HG02884 (cell line): ENCODE data around the gene TANGO2.

Experiments used
- ATAC-seq: cut with Tn5 transposase; IDR thresholded peaks from one replicate; pipeline ENCODE4 v1.9.1; 2021; ENCODE audit warnings: mild to moderate bottlenecking, moderate library complexity; ENCODE audit not compliant: unreplicated experiment

The TANGO2 gene

DNA sequence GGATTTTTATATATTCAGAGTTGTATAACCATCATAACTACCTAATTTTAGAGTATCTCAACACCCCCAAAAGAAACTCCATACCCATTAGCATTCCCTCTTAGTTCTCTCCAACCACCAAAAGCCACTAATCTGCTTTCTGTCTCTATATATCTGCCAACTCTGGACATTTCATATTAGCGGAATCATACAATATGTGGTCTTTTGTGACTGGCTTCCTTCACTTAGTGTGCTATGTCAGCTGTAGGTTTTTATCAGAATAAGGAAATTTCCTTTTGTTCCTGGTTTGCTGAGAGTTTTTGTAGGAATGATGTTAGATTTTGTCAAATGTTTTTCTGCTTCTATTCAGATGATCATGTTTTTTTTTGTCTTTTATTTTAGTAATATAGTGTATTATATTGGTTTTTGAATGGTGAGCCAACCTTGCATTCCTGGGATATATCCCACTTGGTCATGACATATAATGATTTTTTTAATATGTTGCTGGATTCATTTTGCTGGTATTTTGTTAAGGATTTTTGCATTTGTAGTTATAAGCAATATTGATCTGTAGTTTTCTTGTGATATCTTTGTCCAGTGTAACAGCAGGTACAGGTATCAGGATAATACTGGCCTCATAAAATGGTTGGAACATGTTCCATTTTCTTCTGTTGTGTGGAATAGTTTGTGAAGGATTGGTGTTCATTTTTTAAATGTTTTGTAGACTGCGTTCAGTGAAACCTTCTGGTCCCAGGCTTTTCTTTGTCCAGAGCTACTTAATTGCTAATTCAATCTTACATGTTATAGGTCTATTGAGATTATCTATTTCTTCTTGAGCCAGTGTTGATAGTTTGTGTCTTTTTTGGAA, 75.9 kb downstream of the TANGO2 start:
- ATAC-seq: no peak

- ATAC-seq: no peak
Observed at GRCh38 chr22:20099099-20099711, 78.3 kb downstream of the TANGO2 start.

DNA sequence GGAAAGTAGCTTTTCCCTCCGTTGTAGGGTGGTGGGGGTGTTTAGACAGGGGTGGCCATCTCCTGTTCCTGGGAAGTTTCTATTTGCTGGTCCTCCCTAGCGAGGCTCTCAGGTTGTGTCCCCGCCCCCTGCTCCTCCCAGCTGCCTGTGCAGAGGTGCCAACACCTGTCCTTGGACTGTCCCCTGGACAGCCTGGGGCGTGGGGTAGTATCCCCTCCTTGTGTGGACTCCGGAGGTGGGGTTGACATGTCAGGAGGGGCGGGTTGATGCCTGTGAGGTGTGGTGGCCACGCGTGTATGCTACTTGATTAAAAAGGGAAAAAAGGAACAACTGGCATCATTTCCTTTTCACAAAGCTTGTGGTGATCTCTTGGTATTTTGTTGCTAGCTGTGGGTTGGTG, 80.7 kb downstream of the TANGO2 start:
- no peak for ATAC-seq

DNA sequence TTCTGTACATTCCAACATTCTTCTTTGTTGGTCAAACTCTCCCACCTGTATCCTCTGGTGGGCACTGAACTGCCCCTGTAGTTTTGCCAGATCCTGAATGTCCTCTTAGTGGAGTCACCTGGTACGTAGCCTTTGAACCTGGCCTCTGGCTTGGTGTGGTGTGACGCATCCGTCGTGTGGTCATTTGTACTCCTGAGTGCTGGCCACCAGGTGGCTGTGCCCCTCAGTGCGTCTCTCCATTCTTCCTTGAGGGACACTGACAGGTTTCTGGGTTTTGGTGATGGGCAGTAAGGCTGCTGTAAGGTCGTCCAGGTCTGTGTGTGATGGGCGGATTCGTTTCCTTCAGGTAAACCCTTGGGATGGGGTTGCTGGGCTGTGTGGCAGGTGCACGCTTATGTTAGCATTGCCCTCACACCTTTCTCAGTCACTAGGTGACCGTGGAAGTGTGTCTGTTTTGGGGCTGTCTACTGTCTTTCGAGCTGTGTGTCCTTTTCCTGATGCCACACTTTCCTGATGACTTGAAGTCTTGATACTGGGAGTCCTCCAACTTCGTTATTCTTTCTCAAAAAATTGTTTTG, 81.4 kb downstream of the TANGO2 start:
- no peak for ATAC-seq

- no peak for ATAC-seq
Observed at GRCh38 chr22:20105456-20106204, 84.7 kb downstream of the TANGO2 start.

DNA sequence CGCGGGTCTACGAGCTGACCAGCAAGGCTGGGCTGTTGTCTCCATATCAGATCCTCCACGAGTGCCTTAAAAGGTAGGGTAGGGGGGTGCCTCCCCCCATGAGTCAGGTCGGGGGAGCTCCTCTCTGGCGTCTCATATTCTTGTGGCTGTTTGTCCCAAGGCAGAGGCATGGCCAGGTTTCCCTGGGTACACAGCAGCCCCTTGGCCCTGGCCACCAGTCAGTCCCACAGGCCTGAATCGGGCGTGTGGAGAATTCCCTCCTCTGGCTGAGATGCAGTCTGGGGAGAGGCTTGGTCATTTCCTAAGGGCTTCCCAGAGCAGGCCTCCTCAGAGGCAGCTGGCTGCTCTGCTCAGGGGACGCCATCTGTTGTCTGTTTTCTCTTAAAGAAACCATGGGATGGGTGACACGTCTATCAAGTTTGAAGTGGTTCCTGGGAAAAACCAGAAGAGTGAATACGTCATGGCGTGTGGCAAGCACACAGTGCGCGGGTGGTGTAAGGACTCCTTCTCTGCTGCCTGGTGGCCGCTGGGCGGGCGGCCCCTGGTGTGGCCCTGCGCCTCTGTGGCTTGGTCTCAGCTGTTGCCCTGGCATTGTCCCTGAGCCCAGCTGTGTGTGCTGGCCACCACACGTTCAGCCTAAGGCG, 85.4 kb downstream of the TANGO2 start:
- no peak for ATAC-seq

DNA sequence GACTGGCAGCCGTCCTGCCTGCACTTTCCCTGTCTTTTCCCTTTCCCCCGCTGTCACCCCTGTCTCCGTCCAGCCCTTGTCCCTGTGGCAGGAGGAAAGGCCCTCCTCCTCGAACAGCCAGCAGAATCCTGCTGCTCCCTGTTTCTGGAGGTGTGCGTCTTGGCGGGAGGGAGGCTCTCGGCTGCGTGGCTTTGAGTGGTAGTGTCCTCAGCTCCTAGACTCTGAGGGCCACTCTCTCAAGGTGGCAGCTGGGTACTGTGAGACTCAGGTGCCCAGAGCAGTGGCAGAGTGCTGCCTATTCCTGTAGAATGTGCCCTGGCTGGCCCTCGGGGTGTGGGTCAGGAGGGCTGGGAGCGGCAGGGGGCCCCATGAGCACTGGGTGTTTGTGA, 85.9 kb downstream of the TANGO2 start:
- no peak for ATAC-seq

- ATAC-seq: no peak
Observed at GRCh38 chr22:20107471-20107901, 86.6 kb downstream of the TANGO2 start.

DNA sequence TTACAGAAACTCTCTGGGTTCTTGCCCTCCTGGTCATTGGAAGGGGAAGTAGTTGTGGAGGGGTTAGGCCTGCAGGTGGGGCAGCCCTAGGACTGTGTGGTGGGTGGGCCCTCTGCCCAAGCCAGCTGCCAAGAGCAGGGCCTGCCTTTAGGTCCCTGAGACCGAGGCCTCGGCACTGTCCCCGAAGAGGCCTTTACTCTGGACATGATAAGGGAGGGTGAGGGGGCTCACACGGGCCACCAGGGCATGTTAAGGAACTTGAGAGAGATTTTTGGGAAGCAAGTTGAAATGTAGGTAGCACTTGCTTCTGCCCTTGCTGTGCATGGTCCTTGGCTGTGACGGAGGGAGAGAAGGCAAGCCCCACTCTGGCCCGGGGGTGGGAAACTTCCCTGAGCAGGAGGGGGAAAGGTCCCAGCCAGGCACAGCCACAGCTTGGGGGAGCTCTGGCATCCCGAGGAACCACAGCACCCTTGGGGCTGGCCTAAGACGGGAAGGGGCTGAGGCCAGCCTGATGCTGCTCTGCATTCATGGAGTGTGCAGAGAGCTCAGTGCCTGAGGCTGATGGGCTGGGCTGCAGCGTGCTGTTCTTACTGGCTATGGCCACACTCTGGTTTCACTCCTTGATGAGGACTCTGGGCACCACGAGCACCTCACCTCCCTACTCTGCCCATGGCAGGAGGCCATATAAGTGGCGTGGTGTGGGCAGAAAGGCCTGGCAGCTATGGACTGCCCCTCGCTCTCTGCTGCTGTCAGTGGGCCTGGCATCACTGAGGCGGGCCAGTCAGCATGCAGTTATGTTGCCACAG, 87.2 kb downstream of the TANGO2 start:
- no peak for ATAC-seq

DNA sequence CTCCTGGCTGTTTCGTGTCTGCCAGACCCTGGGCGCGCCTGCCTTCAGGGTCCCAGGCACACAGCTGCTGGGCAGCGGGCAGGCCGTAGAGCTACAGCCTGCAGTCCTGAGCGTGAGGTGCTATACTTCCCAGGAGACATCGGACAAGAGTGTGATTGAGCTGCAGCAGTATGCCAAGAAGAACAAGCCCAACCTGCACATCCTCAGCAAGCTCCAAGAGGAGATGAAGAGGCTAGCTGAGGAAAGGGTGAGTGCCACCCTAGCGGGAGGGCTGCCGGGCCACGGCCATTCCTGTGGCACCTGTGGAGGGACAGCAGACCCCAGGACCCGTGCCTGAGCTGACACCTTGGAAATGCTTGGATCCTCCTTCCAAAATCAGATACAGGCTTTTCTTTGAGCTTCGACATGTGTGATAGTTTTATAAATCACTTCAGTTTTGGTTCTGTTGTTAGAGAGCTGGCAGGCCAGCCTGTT, 87.9 kb downstream of the TANGO2 start:
- no peak for ATAC-seq

DNA sequence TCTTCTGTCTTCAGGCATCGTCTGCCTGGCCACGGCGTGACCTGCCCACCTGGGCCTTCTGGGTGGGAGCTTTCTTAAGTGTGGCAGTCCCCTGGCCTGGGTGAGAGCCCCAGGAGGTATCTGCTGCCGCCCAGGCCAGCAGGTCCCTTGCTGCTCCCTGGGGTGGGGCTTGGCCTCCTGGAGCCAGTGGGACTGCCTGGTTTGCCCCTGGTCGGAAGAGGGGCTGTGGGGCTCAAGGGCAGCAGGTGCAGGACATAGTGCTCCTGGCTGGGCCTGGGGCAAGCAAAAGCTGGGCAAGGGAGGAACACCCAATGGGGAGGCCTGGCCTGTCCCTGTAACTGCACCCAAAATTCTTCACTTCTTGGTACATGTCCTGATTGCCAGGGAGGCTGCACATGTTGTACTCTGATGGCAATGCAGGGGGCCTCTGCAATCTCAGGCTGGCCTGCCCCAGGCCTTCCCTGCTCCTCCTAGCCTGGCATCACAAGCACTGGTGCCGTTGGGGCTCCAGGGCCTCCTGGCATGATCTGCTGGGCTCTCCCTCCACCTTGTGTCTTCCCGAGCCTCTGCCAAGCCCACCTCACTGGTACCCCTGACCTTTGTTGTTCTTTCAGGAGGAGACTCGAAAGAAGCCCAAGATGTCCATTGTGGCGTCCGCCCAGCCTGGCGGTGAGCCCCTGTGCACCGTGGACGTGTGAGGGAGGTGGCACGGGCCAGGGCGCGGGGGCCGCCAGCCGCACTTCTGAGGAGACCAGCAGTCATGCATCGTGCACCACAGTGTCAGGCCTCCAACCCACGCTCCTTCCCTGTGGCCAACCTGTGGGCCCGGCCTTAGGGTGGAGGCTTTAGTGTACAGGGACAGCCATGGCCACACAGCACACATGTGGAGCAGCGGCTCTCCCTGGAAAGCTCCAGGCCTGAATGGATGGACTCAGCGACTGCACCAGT, 88.8 kb downstream of the TANGO2 start:
- ATAC-seq: no peak

DNA sequence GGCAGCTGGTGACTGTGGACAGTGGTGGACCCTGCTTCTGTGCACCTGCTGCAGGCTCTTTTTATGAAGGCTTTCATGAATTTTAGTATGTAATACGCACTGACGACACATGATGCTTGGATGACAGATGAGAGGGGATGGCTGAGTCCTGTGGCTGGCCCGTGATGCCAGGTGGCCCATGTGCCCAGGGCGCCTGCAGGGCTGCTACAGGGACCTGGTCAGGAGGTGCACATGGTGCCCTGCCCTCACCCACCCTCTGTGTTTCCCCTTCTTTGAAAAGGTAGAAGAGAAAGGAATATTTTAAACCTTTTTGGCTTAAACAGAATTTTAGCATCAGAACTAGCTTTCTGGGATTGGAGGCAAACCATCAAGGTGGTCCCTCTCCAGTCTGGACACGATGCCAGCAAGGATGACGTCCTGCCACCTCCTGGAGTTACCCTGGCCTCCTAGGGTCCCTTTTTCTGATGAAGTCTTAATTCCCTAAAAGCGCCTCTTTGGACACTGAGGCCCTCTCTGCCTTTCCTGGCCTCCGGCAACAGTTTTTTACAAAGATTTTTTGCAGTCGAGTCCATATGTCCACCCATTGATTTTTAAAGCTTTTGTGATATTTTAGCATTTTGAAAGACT, 89.6 kb downstream of the TANGO2 start:
- no peak for ATAC-seq

- no peak for ATAC-seq
Observed at GRCh38 chr22:20111045-20111688, 90.3 kb downstream of the TANGO2 start.

GRCh38 chr22:20111689-20112622, 91.0 kb downstream of the TANGO2 start:
- ATAC-seq: no peak

- ATAC-seq: no peak
Observed at GRCh38 chr22:20112623-20113511, 92.0 kb downstream of the TANGO2 start.
